ENCODE measurements around the gene CTRB1.

The CTRB1 gene

DNA sequence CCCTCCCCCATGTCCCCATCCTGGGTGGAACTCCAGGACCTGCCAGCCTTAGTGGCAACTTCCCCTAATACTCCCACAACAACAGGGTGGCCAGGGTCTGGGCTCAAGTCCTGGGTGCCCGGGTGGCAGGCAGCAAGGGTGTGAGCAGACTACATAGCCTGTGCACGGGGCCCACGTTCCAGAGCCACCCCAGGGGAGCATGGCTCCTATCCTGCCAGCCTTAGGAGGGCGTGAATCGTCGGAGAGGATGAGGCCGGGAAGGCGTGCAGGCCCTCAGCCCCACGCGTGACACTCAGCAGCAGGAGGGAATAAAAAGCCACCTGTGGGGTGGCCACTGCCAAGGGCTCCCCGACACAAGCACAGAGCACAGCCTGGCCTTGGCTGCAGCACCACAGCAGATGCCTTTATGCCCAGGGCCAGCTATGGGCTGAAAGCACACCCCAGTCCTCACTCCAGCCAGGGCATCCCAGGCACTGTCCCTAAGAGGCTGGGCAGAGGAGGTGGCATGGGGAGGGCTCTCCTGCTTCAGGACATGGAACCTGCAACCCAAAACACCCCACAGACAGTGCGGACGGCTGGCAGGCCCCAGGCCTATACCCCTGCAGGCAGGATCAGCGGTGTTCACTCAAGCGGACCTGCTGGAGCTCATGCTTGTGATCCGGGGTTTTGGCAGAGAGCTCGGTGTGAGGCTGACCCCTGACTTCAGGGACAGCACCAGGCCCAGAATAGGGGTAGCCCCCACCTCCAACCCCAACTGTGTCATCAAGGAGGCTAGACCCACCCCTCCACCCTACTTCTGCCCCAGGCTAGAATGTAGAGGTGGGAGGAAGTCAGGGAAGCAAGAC lies 30.0 kb downstream of the CTRB1 start:
- no peak for DNase-seq (ENCODE audit: low read depth)
- TF ChIP-seq, protein P1, sequence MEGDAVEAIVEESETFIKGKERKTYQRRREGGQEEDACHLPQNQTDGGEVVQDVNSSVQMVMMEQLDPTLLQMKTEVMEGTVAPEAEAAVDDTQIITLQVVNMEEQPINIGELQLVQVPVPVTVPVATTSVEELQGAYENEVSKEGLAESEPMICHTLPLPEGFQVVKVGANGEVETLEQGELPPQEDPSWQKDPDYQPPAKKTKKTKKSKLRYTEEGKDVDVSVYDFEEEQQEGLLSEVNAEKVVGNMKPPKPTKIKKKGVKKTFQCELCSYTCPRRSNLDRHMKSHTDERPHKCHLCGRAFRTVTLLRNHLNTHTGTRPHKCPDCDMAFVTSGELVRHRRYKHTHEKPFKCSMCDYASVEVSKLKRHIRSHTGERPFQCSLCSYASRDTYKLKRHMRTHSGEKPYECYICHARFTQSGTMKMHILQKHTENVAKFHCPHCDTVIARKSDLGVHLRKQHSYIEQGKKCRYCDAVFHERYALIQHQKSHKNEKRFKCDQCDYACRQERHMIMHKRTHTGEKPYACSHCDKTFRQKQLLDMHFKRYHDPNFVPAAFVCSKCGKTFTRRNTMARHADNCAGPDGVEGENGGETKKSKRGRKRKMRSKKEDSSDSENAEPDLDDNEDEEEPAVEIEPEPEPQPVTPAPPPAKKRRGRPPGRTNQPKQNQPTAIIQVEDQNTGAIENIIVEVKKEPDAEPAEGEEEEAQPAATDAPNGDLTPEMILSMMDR (IDR thresholded peaks at IDR 0.05; ENCODE audit: control insufficient read depth, extremely low read depth, insufficient read depth), result no peak
- H3K4me3 ChIP-seq (ENCODE audit: low read depth, low read length), result no peak overlapping the region

DNA sequence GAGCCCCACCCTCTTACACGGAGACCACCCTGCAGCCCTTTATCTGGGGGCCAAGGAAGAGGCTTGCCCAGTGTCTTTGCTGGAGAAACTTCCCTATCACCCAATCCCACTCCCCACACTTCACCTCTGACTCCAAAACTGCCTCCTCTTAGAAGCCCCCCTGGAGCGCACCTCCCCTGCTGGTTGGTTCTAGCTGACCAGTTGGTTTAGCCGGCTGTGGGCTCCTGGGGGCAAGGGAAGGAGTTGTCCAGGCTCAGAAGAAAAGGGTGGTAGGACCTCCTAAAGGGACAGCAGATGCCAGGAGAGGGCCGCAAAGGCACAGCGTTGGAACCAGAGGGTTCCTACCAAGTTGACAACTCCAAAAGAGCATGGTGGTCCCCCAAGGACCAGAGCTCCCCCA lies 30.7 kb downstream of the CTRB1 start:
- peak overlapping the region; percentile 77 for H3K4me3 ChIP-seq (ENCODE audit: low read depth, low read length)
- TF ChIP-seq, protein P1 (IDR thresholded peaks at IDR 0.05; ENCODE audit: control insufficient read depth, extremely low read depth, insufficient read depth), result no peak
- no peak for DNase-seq (ENCODE audit: low read depth)

DNA sequence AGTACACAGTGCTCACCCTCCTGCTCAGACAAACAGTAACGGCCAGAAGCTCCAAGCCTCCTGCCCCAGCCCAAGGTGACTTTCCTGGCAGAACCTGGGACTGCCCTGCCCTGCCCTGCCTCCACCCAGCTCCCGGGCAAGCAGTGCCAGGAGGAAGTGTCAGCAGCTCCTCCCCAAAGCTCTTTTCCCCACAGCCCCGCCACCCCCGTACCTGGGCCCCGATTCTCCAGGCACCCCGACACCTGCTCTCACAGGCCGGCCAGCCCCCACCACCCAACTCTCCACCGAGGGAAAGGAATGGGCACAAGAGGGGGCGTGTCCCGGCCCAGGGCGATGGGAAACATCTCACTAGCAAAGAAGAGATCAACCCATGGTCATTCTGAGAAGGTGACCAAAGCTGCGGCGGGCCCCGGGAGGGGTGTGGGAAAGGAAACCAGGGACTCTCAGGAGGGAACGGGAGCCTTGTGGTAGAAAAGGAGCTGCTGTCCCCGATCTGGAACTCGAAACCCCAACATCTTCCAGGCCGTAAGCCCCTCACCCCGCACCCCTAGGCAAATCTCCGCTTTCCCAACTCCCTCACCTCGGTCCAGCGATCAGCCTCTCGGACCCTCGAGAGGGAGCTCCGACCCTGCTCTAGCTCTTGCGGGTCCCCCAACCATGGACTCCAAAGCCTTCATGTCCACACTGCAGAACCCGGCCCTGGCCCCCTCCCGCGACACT lies 31.5 kb downstream of the CTRB1 start:
- TF ChIP-seq, protein P1 (IDR thresholded peaks at IDR 0.05; ENCODE audit: control insufficient read depth, extremely low read depth, insufficient read depth), result no peak
- no peak for DNase-seq (ENCODE audit: low read depth)
- peak overlapping the region; percentile 77 for H3K4me3 ChIP-seq (ENCODE audit: low read depth, low read length)

DNA sequence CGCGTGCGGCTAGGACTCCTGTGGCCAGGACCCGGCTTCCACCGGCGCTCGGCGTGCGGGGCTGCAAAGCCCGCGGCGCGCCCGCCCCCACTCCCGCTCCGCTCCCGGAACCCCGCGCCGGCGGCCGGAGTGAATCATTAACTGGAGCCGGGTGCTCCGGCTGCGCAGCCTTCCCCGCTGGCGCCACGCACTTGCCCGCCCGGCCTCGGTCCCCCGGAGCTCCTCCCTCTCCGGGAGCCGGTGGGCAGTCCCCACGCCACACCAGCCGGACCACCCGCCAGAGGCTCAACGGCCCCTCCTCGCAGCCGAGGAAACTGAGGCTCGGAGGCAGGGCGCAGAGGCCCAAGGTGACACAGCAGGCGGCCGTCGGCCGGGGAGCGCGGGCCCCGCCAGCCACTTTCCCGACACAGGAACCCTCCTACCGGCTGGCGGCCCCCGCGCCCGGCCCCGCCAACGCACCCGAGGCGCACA lies 32.1 kb downstream of the CTRB1 start:
- peak overlapping the region; percentile 77 for H3K4me3 ChIP-seq (ENCODE audit: low read depth, low read length)
- DNase-seq (ENCODE audit: low read depth), result no peak
- TF ChIP-seq, protein P1 (IDR thresholded peaks at IDR 0.05; ENCODE audit: control insufficient read depth, extremely low read depth, insufficient read depth), result no peak

DNA sequence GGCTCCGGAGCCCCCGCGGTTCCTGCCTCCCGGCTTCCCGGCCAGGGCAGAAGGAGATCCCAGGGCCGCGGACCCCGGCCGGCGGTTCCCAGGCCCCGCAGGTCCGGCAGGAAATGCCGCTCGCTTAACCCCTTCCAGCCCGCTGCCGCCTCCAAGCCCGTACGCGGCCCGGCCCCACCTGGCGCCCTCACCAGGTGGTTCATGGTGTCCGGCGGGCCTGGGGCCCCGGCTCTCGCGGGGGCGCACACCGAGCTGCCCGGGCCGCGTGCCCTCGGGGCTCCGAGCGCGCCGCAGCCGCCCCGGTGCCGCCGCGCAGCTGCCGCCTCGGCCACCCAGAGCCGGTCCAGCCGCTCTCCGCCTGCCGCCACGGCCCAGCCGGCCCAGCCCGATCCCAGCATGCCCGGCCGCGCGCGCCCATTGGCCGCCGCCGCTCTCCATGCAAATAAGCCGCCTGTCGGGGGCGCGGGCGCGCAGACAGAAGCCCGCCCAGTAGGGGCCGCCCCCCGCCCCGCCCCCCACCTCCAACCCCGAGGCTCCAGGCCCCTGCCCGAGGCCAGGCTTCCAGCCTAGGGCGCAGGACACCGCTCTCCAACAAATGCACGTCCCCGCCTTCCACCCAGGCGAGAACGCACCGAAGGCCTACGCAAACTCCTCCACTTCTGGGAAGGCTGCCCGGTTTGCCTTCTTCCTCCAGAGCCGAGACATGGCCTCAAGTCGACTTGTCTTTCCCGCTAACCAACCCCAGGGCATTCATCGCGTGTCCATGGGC lies 32.7 kb downstream of the CTRB1 start, which contains the start of gene BCAR1:
Gene BCAR1, minus strand, starts transcription at position 345 of the 769 bp plus-strand sequence. Its CDS starts 142 bp downstream, at position 203.
- peak within 1 kb of the TSS; percentile 77 for H3K4me3 ChIP-seq (ENCODE audit: low read depth, low read length)
- TF ChIP-seq, protein P1 (IDR thresholded peaks at IDR 0.05; ENCODE audit: control insufficient read depth, extremely low read depth, insufficient read depth), result 0 out of 2 replicates have a peak, but pooled peaks have one; percentile 8

DNA sequence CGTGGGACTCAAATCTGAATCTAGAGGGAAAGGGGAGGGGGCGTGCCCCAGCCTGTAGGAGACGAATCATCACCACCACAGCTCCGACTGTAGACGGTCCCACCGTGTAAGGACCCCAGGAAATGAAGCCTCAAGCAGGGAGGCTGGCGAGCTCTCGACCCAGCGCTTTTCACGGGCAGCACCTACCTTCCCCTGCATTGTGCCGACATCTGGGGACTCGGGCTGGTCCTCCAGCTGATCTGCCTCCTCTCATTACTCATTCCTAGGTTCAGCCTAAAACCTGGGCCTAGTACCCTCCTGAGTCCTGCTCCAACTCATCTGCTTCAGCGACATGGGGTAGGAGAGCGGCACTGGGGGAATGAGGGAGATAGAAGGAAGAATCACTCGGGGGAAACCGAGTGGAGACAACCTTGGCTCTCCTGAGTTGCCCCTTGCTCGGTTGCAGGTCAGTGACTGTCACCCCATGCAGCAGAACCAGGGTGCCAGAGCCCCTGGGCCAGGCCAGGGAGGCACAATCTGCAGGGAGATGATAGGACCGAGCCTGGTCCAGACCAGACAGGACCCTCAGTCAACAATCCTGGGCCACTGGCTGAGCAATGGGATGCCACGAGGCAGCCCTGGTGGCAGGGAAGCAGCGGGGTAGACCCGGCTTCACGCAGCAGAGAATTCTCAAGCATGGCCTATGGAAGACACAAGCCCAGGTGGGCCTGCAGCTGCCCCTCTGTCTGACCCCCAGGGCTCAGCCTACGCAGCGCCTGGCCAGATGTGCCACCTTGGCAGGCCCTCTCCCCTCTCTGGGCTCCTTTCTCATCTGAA lies 33.5 kb downstream of the CTRB1 start:
- TF ChIP-seq, protein P1 (IDR thresholded peaks at IDR 0.05; ENCODE audit: control insufficient read depth, extremely low read depth, insufficient read depth), result no peak
- H3K4me3 ChIP-seq (ENCODE audit: low read depth, low read length), result peak overlapping the region; percentile 22
- DNase-seq (ENCODE audit: low read depth), result no peak

More for the DNA sequence above, 32.7 kb downstream of the CTRB1 start, which contains the start of gene BCAR1:
- DNase-seq (ENCODE audit: low read depth), result peak; percentile 89

All from LNCaP clone FGC (cell line).